ENCODE measurements around the gene UPK3A.
"Not testable (repeated sequence)": the region's sequence is repeated elsewhere in the genome, so short reads cannot be mapped to it uniquely, and the experiment has no call there.

Gene UPK3A

DNA sequence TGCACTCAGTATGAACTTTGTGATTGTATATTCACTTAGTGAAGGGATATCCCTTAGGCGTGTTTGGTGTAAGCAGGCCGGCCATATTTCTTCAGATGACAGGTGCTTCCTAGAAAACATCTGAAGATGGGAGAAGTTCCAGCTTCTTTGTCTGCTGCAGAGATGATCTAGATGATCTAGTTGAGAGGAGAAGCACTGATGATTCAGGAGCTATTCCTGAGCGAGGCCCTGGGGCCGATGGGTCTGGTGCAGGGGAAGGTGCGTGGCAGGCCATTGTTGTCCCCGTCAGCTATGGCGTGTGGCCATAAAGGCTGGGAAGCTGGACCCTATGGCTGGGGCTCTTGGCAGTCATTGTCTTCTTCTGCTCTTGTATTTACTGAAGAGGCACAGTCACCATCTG is 38.9 kb downstream of the UPK3A start:
- Mint-ChIP-seq H3K4me1 (peaks cover 15% of the 10 kb centered on the region), H3K36me3 (ENCODE audit: low read depth) (peaks cover 31% of the 10 kb centered on the region), H3K27me3 (ENCODE audit: low read depth) (no peaks in the 10 kb centered on the region), H3K4me3 (no peak overlapping the region), H3K9me3 (no peaks in the 10 kb centered on the region), H3K27ac (no peak overlapping the region)
- TF ChIP-seq, protein P1, sequence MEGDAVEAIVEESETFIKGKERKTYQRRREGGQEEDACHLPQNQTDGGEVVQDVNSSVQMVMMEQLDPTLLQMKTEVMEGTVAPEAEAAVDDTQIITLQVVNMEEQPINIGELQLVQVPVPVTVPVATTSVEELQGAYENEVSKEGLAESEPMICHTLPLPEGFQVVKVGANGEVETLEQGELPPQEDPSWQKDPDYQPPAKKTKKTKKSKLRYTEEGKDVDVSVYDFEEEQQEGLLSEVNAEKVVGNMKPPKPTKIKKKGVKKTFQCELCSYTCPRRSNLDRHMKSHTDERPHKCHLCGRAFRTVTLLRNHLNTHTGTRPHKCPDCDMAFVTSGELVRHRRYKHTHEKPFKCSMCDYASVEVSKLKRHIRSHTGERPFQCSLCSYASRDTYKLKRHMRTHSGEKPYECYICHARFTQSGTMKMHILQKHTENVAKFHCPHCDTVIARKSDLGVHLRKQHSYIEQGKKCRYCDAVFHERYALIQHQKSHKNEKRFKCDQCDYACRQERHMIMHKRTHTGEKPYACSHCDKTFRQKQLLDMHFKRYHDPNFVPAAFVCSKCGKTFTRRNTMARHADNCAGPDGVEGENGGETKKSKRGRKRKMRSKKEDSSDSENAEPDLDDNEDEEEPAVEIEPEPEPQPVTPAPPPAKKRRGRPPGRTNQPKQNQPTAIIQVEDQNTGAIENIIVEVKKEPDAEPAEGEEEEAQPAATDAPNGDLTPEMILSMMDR (IDR thresholded peaks at IDR 0.05; ENCODE audit: unreplicated experiment in 3 of 3) = no peak

DNA sequence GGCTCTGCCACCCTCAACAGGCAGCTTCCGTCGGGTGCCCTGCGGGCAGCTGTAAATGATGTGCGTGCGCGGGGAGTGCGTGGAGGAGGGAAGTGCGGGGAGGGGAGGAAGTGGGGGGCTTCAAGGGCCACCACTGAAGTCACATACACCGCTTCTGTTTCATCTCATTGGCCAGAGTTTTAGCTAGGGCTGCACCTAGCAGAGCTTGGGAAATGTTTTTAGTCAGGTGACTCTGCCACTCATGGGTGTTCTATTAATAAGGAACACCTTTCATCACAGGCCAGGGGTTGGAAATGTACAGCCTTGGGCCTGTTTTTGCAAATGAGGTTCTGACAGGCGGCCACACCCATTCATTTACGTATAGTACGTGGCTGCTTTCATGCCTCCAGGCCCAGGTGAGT is 39.6 kb downstream of the UPK3A start:
- Mint-ChIP-seq H3K36me3 (ENCODE audit: low read depth) (peaks cover 37% of the 10 kb centered on the region), H3K27ac (no peak overlapping the region), H3K27me3 (ENCODE audit: low read depth) (no peaks in the 10 kb centered on the region), H3K9me3 (no peaks in the 10 kb centered on the region), H3K4me1 (peaks cover 10% of the 10 kb centered on the region), H3K4me3 (no peak overlapping the region)
- TF ChIP-seq, protein P1 (IDR thresholded peaks at IDR 0.05; ENCODE audit: unreplicated experiment in 3 of 3) = no peak

DNA sequence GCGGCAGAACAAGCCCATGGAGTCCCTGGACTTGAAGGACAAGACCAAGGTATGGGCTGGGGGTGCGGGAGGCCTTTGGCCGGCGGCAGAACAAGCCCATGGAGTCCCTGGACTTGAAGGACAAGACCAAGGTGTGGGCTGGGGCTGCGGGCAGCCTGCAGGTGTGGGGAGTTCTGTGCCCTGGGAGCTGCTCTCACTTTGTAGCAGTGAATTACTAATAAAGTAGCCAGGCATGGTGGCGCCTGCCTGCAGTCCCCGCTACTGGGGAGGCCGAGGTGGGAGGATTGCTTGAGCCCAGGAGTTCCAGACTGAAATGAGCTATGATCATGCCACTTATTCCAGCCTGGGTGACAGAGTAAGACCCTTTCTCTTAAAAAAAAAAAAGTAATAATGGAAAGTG is 43.5 kb downstream of the UPK3A start:
- not testable (repeated sequence) for H3K9me3 Mint-ChIP-seq; H3K27ac Mint-ChIP-seq; H3K4me3 Mint-ChIP-seq; H3K27me3 Mint-ChIP-seq (ENCODE audit: low read depth); H3K4me1 Mint-ChIP-seq
- H3K36me3 Mint-ChIP-seq (ENCODE audit: low read depth) = peaks cover 64% of the 10 kb centered on the region

DNA sequence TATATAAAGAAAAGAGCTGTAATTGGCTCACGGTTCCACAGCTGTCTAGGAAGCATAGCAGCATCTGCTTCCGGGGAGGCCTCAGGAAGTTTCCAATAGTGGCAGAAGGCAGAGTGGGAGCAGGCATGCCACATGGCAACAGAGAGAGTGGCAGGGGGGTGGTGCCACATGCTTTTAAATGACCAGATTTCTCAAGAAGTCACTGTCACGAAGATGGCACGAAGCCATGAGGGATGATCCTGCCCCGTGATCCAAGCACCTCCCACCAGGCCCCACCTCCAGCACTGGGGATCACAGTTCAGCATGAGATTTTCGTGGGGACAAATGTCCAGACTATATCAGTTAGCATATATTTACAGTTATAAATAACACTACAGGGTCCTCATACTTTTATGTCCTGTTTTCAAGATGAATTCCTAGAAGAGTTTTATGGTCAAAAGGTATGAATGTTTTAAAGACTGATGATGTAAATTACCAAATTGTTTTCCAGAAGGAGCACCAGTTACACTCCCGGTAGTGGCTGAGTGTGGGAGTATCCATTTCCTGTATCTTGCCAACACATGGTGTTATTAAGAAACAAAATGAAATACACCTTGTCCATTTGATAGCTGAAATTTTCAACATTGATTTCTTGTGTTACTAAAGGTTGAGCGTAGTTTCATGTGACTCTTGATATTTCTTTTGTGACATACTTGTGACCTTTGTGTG is 44.2 kb downstream of the UPK3A start:
- Mint-ChIP-seq H3K36me3 (ENCODE audit: low read depth) (peaks cover 58% of the 10 kb centered on the region), H3K4me1 (peaks cover 7% of the 10 kb centered on the region), H3K27ac (peak overlapping the region in 2 of 3 experiments; percentile 29 to 33), H3K4me3 (no peak overlapping the region), H3K27me3 (ENCODE audit: low read depth) (peaks cover 6% of the 10 kb centered on the region), H3K9me3 (no peaks in the 10 kb centered on the region)
- TF ChIP-seq, protein P1 (IDR thresholded peaks at IDR 0.05; ENCODE audit: unreplicated experiment in 3 of 3) = no peak

DNA sequence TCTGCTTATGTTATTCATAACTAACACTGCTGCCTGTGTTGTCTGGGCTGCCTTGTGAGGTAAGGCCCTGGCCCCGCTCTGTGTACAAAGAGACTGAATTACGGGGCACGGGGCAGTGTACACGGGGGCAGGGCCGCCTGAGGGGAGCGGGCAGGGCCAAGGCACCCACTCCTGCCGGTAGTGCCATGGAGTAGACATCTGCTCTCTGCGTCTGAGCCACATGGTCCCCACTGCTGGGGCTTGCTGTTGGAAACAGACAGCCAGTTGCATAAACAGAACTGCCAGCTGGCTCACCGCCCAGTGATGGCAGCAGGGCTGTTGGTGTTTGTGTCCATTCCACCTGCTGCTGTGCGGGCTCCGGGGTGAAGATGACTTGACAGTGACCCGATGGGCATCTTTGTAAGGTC is 44.8 kb downstream of the UPK3A start:
- Mint-ChIP-seq H3K36me3 (ENCODE audit: low read depth) (peaks cover 61% of the 10 kb centered on the region), H3K4me3 (no peak overlapping the region), H3K27me3 (ENCODE audit: low read depth) (peaks cover 6% of the 10 kb centered on the region), H3K4me1 (peaks cover 7% of the 10 kb centered on the region), H3K27ac (peak overlapping the region in 1 of 3 experiments; percentile 33), H3K9me3 (no peaks in the 10 kb centered on the region)
- TF ChIP-seq, protein P1 (IDR thresholded peaks at IDR 0.05; ENCODE audit: unreplicated experiment in 3 of 3) = no peak

DNA sequence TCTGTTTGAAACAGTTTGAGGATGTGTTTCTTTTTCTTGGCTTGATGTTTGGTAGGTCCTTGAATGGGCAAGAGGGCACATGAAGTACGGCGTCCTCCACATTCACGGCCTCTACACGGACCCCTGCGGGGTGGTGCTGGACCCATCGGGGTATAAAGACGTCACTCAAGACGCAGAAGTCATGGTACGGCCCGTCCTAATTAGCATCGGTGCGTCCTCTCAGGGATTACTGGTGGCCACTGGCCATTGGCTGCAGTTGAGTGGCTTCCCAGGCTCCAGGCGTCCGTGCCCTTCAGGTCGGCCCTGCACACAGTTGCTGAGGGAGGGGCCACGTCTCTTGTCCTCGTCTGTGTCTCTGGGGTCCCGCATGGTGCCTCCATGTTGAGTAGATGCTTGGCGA is 45.8 kb downstream of the UPK3A start:
- H3K36me3 Mint-ChIP-seq (ENCODE audit: low read depth) = peaks cover 61% of the 10 kb centered on the region
- TF ChIP-seq, protein P1 (IDR thresholded peaks at IDR 0.05; ENCODE audit: unreplicated experiment in 3 of 3) = no peak
- no peak overlapping the region for H3K27ac Mint-ChIP-seq
- H3K9me3 Mint-ChIP-seq = no peaks in the 10 kb centered on the region
- H3K27me3 Mint-ChIP-seq (ENCODE audit: low read depth) = peaks cover 6% of the 10 kb centered on the region
- H3K4me1 Mint-ChIP-seq = peaks cover 12% of the 10 kb centered on the region
- no peak overlapping the region for H3K4me3 Mint-ChIP-seq
